ENCODE data around the gene CLPTM1. TPM values are rescaled to one million over a fixed set of nuclear protein-coding genes. Genes with fewer than 3 reads are reported as not detected.

CLPTM1 gene
- total RNA-seq, 1 experiment from 2014 or later: 102 TPM

DNA sequence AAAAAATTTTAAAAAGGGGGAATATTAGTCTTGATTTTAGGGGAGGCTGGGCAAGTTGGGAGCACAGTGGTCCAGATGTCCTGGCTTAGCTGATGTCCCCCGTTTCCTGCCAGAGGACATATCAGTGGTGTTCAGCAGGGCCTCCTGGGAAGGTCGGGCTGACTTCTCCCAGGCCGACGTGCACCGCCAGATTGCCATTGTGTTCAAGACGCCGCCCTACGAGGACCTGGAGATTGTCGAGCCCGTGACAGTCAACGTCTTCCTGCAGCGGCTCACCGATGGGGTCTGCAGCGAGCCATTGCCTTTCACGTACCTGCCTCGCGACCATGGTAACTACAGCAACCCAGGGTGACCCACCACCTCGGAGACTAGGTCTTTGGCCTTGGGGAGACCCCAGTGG, 77.2 kb downstream of the CLPTM1 start:
- no peak overlapping the region for H2AFZ ChIP-seq (ENCODE audit: low read depth, low read length, poor library complexity, severe bottlenecking)
- no TSS peak for BruUV-seq (replicated peaks)
- no peak overlapping the region for H3K27ac ChIP-seq (ENCODE audit: low read depth, low read length)
- H3K9ac ChIP-seq (ENCODE audit: low read length): no peak overlapping the region
- intact Hi-C loops (cut with micrococcal nuclease): no loop called here
- no peak for DNase-seq (ENCODE audit: low read depth, low spot score)
- no peaks in the 10 kb centered on the region for H3K36me3 ChIP-seq (ENCODE audit: control insufficient read depth in 1 of 2, insufficient read depth in 2 of 2, low read length in 2 of 2)
- no peak overlapping the region for H3K4me2 ChIP-seq (ENCODE audit: low read length)
- ChIA-PET RAD21 (ENCODE audit: low non-redundant PET in 1 of 2, low total read pairs in 2 of 2, uncharacterized antibody in 2 of 2, unreplicated experiment in 2 of 2) (no interaction called here), POLR2A (no interaction called here), CTCF (no interaction called here)
- H3K79me2 ChIP-seq (ENCODE audit: insufficient read depth, low read length): no peaks in the 10 kb centered on the region
- TF ChIP-seq POLR2A (IDR thresholded peaks at IDR 0.05; ENCODE audit: borderline replicate concordance, extremely low read depth, insufficient read depth, insufficient read length): no peak
- H3K9me3 ChIP-seq (ENCODE audit: control insufficient read depth in 1 of 2, insufficient read depth in 1 of 2, low read depth in 1 of 2, low read length in 2 of 2): no peaks in the 10 kb centered on the region
- H3K27me3 ChIP-seq (ENCODE audit: insufficient read depth, low read length): no peaks in the 10 kb centered on the region
- ATAC-seq: no peak
- no peak overlapping the region for H3K4me3 ChIP-seq (replicated peaks in 1 of 2; ENCODE audit: low read depth in 1 of 2, low read length in 2 of 2)
- no peaks in the 10 kb centered on the region for H3K9me2 ChIP-seq (ENCODE audit: insufficient read depth)
- no peaks in the 10 kb centered on the region for H4K20me1 ChIP-seq (ENCODE audit: insufficient read depth)
- no peaks in the 10 kb centered on the region for H3K4me1 ChIP-seq (ENCODE audit: control insufficient read depth in 1 of 2, insufficient read depth in 2 of 2, low read length in 2 of 2)

DNA sequence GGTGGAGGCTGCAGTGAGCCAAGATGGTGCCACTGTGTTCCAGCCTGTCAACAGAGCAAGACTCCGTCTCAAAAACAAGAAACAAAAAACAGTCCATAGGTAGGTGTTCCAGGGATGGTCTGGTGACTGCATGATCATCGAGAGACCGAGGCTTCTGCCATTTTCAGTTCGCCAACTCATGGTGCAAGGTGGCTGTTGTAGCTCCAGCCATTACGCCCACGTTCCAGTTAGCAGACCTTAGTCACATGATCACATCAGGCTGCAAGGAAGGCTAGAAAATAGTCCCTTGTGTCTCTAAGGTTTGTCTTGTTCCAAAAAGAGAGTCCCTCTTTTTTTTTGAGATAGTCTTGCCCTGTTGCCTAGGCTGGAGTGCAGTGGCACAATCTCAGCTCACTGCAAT, 80.6 kb downstream of the CLPTM1 start:
- ChIA-PET CTCF (no interaction called here), RAD21 (ENCODE audit: low non-redundant PET in 1 of 2, low total read pairs in 2 of 2, uncharacterized antibody in 2 of 2, unreplicated experiment in 2 of 2) (no interaction called here), POLR2A (no interaction called here)
- DNase-seq (ENCODE audit: low read depth, low spot score) (no peak), ATAC-seq (no peak)
- BruUV-seq (replicated peaks): no TSS peak
- intact Hi-C loops (cut with micrococcal nuclease): no loop called here
- Histone ChIP-seq H2AFZ (ENCODE audit: low read depth, low read length, poor library complexity, severe bottlenecking) (no peak overlapping the region), H3K9me2 (ENCODE audit: insufficient read depth) (no peaks in the 10 kb centered on the region), H3K36me3 (ENCODE audit: control insufficient read depth in 1 of 2, insufficient read depth in 2 of 2, low read length in 2 of 2) (peaks cover 3 to 10% of the 10 kb centered on the region in 2 experiments; a peak in 2 of 4 replicates), H3K27ac (ENCODE audit: low read depth, low read length) (no peak overlapping the region), H3K4me3 (replicated peaks in 1 of 2; ENCODE audit: low read depth in 1 of 2, low read length in 2 of 2) (no peak overlapping the region), H3K4me1 (ENCODE audit: control insufficient read depth in 1 of 2, insufficient read depth in 2 of 2, low read length in 2 of 2) (peaks cover 7 to 9% of the 10 kb centered on the region in 2 experiments), H3K27me3 (ENCODE audit: insufficient read depth, low read length) (no peaks in the 10 kb centered on the region), H4K20me1 (ENCODE audit: insufficient read depth) (peaks cover 12% of the 10 kb centered on the region; the same call in 1 of the 2 replicates), H3K4me2 (ENCODE audit: low read length) (no peak overlapping the region), H3K9me3 (ENCODE audit: control insufficient read depth in 1 of 2, insufficient read depth in 1 of 2, low read depth in 1 of 2, low read length in 2 of 2) (no peaks in the 10 kb centered on the region), H3K9ac (ENCODE audit: low read length) (no peak overlapping the region), H3K79me2 (ENCODE audit: insufficient read depth, low read length) (peaks cover 18% of the 10 kb centered on the region)
- TF ChIP-seq REST (IDR thresholded peaks at IDR 0.05; ENCODE audit: low read depth) (no peak), TCF7L2 (IDR thresholded peaks at IDR 0.05; ENCODE audit: borderline replicate concordance, extremely low read depth, insufficient read depth, insufficient read length) (no peak), CEBPB (IDR thresholded peaks at IDR 0.05; ENCODE audit: low read depth) (no peak), EZH2 (IDR thresholded peaks at IDR 0.05) (no peak)
